OCI-M2 (cell line): ENCODE results near the gene FBXO15.

Source experiments
- DNase-seq: peaks from one replicate; lab custom pipeline; 2025; ENCODE audit not compliant: unreplicated experiment; lab: John Stamatoyannopoulos, UW

Gene FBXO15

GRCh38 chr18:74147779-74148542 lies at the start of gene FBXO15, which contains the start of gene TIMM21:
Gene FBXO15, minus strand, starts transcription at chr18:74147834. Its CDS starts 49 bp downstream, at chr18:74147785.
Gene TIMM21, plus strand, starts transcription at chr18:74148523. Its CDS starts 286 bp downstream, at chr18:74148809.
- DNase-seq, result peak; percentile 54

- DNase-seq, result no peak
These were observed 48.8 kb upstream of the FBXO15 start for GRCh38 chr18:74196220-74197119.

GRCh38 chr18:74194691-74195090 lies 47.1 kb upstream of the FBXO15 start:
- DNase-seq, result no peak

- DNase-seq, result no peak
These were observed 43.9 kb upstream of the FBXO15 start for GRCh38 chr18:74191577-74191976.

- DNase-seq, result no peak
These were observed 42.5 kb upstream of the FBXO15 start for GRCh38 chr18:74190086-74190485.

- DNase-seq, result no peak
These were observed 39.0 kb upstream of the FBXO15 start for GRCh38 chr18:74186661-74187060.

GRCh38 chr18:74185860-74186259 lies 38.2 kb upstream of the FBXO15 start:
- no peak for DNase-seq

GRCh38 chr18:74184875-74185274 lies 37.2 kb upstream of the FBXO15 start:
- DNase-seq, result no peak

- DNase-seq, result no peak
These were observed 35.5 kb upstream of the FBXO15 start for GRCh38 chr18:74183130-74183529.

- no peak for DNase-seq
These were observed 34.7 kb upstream of the FBXO15 start for GRCh38 chr18:74182335-74182734.

GRCh38 chr18:74179623-74180199 lies 32.1 kb upstream of the FBXO15 start:
- DNase-seq, result no peak

- DNase-seq, result no peak
These were observed 31.2 kb upstream of the FBXO15 start for GRCh38 chr18:74178884-74179283.

- no peak for DNase-seq
These were observed 28.0 kb upstream of the FBXO15 start for GRCh38 chr18:74175658-74176057.

GRCh38 chr18:74173434-74173750 lies 25.8 kb upstream of the FBXO15 start:
- DNase-seq, result no peak

- DNase-seq, result no peak
These were observed 25.2 kb upstream of the FBXO15 start for GRCh38 chr18:74172697-74173433.

GRCh38 chr18:74171910-74172606 lies 24.4 kb upstream of the FBXO15 start:
- DNase-seq, result no peak

GRCh38 chr18:74166386-74166785 lies 18.8 kb upstream of the FBXO15 start:
- DNase-seq, result no peak

- no peak for DNase-seq
These were observed 15.5 kb upstream of the FBXO15 start for GRCh38 chr18:74163019-74163660.

- no peak for DNase-seq
These were observed 7.6 kb upstream of the FBXO15 start for GRCh38 chr18:74155276-74155675.

- no peak for DNase-seq
These were observed 7.1 kb upstream of the FBXO15 start for GRCh38 chr18:74154716-74155115.
